GM19240 (cell line): ENCODE results near the gene GPR85.
"Not testable (repeated sequence)": the region's sequence is repeated elsewhere in the genome, so short reads cannot be mapped to it uniquely, and the experiment has no call there.

ENCODE experiments used
- DNase-seq: peaks from one replicate; pipeline ENCODE4 v3.0.0; 2011; ENCODE audit warnings: low spot score; ENCODE audit not compliant: insufficient read length

GPR85 gene

GRCh38 chr7:113084496-113085172 lies 2.0 kb downstream of the GPR85 start:
- no peak for DNase-seq

DNA sequence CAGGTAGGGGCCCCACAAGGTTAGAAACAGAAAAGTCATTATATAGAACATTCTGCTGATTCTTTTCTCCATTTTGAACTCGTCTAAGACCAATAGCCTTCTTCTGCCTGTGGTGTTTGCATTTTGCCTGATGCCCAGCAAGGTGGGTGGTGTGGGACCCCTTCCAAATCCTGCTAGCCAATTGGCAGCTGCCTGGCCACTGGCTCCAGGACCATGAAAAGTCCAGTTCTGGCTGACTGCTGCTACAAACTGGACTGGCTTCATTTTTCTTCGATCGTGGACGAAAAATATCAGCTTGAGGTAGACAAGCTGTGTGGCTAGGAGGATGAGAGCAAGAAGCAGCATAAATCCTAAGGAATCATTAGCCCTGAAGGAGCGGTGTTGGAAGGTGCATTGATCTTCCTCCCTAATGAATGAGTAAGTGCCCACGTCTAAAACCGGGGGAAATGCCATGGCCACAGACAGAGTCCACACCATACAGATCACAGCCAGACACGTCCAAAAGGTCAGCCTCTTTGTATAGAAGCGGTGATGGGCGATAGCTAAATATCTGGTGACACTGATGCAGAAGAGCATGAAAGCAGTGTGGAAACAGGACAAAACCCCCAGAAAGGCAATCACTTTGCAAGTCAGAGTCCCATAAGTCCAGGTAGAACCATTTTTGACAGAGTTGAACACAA lies 2.7 kb downstream of the GPR85 start:
- DNase-seq, result no peak

DNA sequence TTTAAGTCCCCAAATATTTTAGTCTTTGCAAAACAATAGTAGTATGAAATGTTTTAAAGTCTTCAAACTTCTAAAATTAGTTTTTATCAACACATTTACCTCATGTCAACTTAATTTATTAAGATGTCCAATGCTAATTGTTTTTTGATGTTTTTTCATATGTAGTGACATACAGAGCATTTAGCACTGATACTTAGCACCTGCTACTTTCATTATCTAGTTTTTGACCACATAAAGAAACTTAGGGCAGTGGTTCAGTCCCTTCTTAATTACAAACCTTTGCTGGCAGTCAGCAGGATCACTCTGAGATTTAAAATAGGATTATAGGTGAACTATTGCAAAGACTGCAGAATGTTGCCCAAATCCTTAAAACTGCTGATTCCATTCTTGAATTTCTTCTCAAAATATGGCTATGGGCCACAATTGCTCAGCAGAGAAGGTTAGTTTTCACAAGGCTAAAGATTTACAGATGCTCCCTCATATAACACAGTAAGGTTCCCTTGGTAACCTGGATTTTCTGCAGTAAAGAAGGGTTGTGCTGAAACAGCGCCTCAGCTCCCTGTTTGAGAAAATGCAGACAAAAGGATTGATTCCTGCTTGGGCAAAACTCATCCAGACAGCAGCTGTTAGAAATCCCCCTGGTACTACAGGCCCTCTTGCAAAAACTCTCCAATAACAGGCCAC lies 3.4 kb downstream of the GPR85 start:
- no peak for DNase-seq

DNA sequence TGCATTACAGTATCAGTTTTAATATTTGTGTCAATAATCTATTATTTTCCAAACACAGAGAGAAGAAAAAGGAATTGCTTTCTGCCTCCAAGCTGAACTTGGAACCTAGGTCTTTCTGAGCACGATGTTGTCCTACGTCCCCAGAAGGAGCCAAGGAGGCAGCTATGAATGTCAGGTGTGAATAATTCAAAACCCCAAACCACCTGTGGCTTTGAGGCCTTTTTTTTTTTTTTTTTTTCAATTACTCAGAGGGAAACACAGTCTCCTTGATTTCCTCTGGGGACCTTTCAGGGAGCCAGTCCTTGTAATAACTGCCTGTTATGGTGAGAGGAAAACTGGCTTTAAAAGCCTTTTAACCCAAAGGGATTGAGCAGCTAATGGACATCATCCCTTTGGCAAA lies 8.3 kb downstream of the GPR85 start:
- no peak for DNase-seq

- no peak for DNase-seq
Measured at GRCh38 chr7:113076703-113077102, 9.9 kb downstream of the GPR85 start.

DNA sequence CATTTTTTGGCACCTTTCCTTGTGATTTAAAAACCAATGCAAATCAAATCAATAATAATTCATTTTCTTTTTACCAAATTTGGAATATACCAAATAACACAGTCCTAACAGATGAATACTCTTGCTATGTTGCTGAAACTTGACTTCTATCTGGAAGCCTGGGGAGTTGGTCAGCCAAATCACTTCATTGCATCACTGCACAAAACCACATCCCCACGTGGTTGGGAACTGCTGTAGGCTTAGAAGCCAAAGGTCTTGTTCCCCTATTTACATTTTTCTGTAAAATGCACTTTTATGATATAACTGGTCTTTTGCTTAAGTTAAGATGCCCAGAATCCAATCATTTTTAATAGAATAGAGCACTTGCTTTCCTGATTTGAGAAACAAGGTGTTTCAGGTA lies 15.2 kb downstream of the GPR85 start:
- no peak for DNase-seq

DNA sequence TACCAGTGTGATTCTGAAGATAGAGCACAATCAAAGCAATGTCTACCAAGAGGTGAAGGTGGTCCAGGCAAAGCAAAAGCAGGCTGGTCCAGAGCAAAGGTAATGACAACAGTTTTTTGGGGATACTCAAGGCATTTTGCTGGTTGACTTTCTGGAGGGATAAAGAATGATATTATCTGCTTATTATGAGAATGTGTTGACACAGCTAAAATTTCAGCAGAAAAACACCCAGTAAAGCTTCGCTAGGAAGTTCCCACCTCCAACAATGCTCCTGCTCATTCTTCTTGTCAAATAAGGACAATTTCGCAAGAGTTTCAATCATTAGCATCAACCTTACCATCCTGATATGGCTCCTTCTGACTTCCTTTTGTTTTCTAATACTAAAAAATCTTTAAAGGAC lies 24.1 kb downstream of the GPR85 start:
- DNase-seq, result no peak

DNA sequence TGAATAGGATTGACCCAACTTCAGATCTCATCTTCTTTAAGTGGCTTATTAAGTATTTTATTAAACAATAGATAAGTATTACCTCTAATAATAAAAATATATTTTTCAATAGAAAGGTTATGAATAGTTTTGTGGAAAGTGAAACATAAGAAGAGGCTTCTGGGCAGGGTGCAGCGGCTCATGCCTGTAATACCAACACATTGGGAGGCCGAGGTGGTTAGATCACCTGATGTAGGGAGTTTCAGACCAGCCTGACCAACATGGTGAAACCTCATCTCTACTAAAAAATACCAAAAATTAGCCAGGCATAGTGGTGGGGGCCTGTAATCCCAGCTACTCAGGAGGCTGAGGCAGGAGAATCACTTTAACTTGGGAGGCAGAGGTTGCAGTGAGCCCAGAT lies 26.5 kb downstream of the GPR85 start:
- DNase-seq, result no peak

GRCh38 chr7:113054938-113055337 lies 31.7 kb downstream of the GPR85 start:
- DNase-seq, result no peak

- DNase-seq, result not testable (repeated sequence)
Measured at GRCh38 chr7:113054272-113054671, 32.4 kb downstream of the GPR85 start.

- DNase-seq, result not testable (repeated sequence)
Measured at GRCh38 chr7:113049221-113049620, 37.4 kb downstream of the GPR85 start.

- no peak for DNase-seq
Measured at GRCh38 chr7:113046453-113046852, 40.2 kb downstream of the GPR85 start.

DNA sequence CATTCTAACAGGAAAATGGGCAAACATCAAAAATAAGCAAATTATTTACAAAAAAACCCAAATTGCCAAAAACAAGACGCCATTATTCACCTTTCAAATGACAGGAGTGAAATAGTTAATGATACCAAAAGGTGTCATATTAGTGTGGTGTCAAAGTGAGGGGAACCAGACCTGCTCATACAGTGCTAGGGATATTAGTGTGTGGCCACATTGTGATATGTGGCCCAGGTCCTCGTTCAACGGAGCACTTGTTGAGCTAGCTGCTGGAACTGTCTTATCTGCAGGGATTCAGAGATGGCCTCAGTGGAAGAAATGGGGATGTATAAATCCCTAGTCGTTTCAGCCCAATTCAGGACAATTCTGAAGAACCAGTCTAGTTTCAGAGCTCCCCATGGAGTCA lies 41.2 kb downstream of the GPR85 start:
- no peak for DNase-seq

- no peak for DNase-seq
Measured at GRCh38 chr7:113044394-113044793, 42.2 kb downstream of the GPR85 start.

DNA sequence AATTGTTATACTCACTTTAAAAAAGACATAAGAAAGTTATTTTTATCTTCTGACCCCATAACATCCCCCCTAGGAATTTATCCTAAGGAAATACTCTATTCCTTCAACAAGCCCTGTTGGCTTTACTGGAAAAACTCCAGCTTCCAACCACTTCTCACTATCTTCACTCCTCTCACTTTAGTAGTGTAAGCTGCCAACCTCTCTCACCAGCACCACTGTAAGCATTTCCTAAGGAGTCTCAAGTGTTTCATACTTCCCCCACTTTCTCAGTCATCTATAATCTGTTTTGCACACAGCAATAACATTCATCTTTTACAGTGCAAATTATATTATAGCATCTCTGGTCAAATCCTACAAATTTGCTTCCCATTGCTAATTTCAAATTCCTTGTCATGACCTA lies 45.8 kb downstream of the GPR85 start:
- DNase-seq, result no peak

GRCh38 chr7:113033959-113034358 lies 52.7 kb downstream of the GPR85 start:
- DNase-seq, result no peak
